Omental fat pad (tissue), 4 donors: ENCODE data around the gene ZNF892. TPM values are rescaled to one million over a fixed set of nuclear protein-coding genes. Genes with fewer than 3 reads are reported as not detected.

Experiments
- total RNA-seq, 4 donors: library from RNA; depleted of rRNA; stranded (reverse); fragments of >200 nt; gene quantifications; one replicate each; pipeline ENCODE4 v1.1.0, GENCODE V29; 2016

The ZNF892 gene
- total RNA-seq, 4 donors from 2014 or later, result 2.9 to 7.9 (median 3.8) TPM

Other genes with a start within 250 kb of the ZNF892 start
- gene MAL, start 181.8 kb upstream of the ZNF892 start, total RNA-seq, result 1 to 10 TPM in 1 of 4 donors, under 1 TPM in 1, not detected in 2; 0.93 to 4.7 TPM
- gene MRPS5, start 85.7 kb upstream of the ZNF892 start, total RNA-seq, result 10 to 100 TPM; 39.4 to 60.6 (median 47.5) TPM
- 10 to 100 TPM; 11.0 to 28.2 (median 11.4) TPM for gene ZNF514, start 47.7 kb upstream of the ZNF892 start, total RNA-seq
- 1 to 10 TPM; 2.1 to 7.4 (median 2.7) TPM for gene ZNF2, start 41.7 kb upstream of the ZNF892 start, total RNA-seq
- 1 to 10 TPM in 2 of 4 donors, under 1 TPM in 2; 0.60 to 1.4 (median 1.1) TPM for gene PROM2, start 66.9 kb downstream of the ZNF892 start, total RNA-seq
- gene KCNIP3, start 89.8 kb downstream of the ZNF892 start, total RNA-seq, result 10 to 100 TPM in 1 of 4 donors, 1 to 10 TPM in 3; 5.5 to 37.4 (median 7.1) TPM
- gene FAHD2A, start 195.2 kb downstream of the ZNF892 start, total RNA-seq, result 10 to 100 TPM; 17.7 to 28.8 (median 26.0) TPM